Embryonic facial prominence (tissue), 1 donor: ENCODE measurements around the gene TMEM53.

Experiments used
- DNase-seq: peaks from one replicate; pipeline ENCODE4 v3.0.0-alpha.2; 2016; ENCODE audit errors: extremely low spot score

Gene TMEM53

DNA sequence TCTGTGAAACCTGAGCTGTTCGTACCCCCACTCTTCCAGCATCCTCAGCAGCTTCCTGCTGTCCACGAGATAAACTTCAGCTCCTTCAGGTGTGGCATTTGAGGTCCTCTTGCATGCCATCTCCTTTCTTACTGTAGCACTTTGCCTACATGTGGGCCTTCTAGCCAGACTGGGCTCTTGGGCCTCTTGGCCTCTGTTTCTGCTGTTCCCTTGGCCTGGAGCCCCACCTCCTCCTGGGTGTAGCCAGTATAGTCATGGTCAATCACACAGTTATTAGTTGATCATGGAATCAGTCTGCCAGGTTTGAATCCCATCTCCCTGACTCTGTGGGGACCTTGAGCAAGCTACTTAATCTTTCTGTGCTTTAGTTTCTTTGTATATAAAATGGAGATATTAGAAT lies 26.4 kb downstream of the TMEM53 start:
- DNase-seq, result no peak

DNA sequence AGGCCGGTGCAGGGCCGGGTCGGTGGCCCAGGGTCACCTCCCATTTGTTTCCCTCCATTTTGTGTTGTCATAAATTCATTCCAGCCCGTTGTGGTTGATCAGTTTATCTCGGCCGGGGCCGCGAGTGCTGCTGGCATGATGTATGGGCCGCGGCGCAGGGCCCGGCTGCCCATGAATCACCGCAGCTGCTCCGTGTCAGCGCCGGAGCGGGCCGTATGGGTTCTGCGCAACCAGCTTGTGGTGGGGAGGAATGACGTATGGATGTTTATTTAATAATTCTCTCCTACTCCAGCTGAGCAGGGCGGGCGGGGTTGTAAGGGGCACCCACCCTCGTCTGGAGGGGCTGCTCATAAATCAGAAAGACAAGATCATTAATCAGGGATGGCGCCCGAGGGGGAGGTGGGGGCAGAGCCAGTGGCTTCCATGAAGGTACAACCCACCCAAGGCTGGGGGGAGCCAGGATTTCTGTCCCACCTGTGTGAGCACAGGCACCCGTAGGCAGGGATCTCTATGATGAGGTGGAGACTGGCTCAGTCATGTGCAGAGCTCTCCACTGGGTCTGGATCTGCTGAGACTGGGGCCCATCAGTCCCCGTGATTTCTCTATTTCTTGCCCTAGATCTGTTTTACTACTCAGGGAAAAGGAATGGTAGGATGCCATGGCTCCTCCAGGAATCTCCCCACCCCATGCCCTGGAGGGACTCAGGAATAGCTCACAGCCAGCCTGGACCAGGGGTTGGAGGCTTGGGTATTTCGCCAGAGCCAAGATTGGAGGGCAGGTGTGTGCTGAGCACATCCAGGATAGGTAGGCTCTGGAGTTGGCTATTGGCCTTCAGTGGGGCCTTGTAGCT lies 27.8 kb downstream of the TMEM53 start:
- no peak for DNase-seq

GRCh38 chr1:44645476-44646244 lies 28.6 kb downstream of the TMEM53 start:
- DNase-seq, result no peak

DNA sequence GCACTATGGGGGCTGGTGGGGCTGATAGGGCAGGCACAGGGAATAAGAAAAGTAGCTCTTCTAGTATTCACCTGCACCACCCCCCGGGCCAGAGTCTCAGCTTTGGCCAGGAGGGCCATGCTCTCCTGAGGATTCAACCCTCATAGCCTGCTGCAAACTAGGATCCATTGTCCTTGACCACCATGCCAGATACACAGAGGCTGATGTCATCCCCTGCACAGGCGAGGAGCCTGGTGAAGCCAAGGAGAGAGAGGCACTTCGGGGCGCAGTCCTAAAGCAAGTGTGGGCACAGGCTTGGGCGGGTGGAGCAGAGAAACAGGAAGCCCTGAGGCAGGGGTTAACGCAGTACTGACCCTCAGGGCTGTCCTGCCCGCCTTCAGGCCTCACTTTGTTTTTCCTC lies 29.5 kb downstream of the TMEM53 start:
- no peak for DNase-seq

- no peak for DNase-seq
Measured at GRCh38 chr1:44643721-44644334, 30.5 kb downstream of the TMEM53 start.

GRCh38 chr1:44642925-44643324 lies 31.4 kb downstream of the TMEM53 start:
- DNase-seq, result no peak

DNA sequence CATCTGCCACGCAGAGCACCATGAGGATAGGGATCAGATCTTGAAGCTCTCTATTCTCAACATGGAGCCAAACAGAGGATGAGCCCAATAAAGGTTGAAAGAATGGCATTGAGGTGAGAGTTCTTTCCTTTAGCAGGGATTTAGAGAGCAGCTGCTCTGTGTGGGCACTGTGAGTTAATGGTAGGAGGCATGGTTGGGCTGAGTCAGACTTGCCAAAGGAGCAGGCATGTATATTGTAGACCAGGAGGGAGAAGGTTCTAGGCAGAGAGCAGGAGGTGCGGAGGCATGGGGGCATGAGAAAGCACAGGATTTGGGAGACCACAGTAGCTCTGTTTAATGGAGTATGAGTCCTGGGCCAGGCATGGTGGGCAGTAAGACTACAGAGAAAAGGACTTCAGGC lies 32.0 kb downstream of the TMEM53 start:
- DNase-seq, result no peak

DNA sequence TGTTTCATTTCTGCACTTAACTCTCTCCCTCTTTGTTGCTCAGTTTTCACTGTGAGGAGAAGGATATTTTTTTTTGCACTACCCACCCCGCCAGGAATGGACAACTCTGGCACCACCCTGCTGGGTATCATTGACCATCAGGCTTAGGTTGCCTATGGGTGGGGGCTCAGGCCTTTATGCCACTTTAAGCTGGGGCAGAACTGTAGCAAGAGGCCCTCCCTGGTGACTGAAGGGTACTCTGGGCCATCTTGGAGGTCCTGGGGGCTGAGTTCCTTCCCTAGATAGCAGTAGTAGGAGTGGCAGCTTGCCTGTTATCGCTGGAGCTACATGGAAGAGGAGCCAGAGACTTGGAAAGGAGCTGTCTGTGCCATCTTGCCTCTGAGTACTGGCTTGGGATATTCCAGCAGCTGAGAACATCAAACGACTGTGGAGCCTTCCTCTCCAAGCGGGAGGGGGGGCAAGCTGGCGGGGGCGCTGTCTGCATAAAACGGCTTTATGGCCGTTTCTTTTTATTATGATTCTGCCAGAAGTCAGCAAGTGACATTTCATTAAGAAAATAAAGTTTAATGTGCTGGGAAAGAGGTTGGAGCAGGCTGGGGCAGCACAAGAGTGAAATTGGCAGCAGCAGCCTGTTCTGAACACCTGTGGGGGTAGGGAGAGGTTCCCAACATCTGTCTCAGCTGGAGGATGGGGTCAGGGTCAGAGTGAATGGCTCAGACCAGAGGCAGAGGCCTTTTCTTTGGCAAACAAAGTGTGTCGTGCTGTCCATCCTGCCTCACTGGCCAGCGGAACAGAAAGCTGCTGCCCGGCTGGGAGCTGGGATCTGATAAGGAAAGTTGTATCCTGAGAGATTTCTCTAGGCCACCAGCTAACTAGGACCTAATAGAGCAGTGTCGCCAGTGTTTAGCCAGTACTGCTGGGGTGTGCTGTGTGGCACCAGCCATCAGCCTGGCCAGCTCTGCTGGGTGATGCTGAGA lies 32.9 kb downstream of the TMEM53 start:
- DNase-seq, result no peak

GRCh38 chr1:44640200-44640853 lies 34.0 kb downstream of the TMEM53 start:
- no peak for DNase-seq

DNA sequence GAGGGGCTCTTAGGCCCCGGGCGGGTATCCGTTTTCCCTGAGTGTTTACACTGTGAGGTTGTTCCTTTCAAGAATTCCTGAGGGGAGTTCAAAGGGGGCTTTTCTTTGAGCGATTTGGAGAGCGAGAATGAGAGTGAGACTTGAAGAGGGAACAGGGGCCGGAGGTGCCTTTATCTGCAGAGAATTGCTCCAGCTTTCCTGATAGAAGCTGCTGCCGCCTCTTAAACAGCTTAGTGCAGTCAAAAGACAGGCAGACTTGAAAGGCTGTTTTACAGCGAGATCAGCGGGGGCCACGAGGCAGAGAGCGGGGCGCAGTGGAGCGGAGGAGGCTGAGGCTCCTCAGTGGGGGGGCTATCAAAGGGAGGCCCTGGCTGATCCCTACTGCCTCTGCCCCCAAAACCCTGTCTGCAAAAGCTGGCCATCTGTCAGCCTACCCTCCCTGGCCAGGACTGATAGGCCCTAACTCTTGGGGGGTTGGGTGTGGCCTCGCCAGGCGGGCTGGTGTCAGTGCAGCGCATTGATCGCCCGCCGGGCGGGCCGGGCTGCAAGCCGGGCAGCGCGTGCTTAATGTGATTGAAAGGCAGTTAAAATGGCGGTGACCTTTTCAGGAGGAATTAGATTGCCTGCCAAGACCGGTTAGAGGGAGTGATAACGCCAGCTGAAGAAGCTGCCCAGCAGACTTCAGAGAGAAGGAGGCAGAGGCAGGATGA lies 36.4 kb downstream of the TMEM53 start:
- DNase-seq, result no peak

DNA sequence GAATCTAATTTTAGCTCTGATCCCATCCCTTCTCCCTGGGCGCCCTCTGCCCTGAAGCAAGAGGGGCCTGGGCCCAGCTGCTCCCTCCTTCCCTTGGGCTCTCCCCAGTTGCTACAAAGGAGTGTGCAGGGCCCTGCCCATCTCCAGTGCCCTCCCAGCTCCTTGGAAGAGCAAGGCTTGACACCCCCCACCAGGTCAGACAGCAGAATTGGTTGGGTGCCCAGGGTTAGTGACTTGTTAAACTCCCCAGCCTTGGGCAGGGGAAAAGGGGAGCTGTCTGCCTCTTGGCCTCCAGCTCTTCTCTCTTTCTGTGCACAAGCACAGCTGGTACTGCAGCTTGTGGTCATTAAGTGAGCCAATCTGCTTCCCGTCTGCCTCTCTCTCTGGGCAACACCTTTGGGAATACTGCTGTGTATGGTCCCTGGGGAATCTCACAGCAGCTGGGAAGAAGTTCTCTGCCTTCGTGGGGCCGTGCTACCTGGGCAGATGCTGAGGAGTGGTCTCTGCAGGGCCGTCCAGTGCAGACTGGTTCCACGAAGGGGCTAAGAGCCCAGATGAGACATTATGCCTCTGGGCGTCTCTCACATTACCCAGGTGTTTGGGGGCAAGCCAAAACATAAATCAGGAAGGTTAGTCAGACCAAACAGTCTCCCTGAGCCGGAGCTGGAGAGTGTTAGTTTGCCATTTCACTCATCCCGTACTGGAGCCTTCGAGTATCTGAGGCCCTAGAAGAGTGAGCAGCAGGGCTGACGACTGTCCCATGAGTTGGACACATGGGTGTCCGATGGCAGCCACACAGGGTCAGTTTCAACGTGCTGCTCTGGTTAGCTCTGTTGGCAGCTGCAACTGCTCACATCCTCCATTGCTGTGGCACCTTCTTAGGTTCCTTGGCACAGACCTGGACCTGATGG lies 37.3 kb downstream of the TMEM53 start:
- no peak for DNase-seq

GRCh38 chr1:44636083-44636687 lies 38.1 kb downstream of the TMEM53 start:
- no peak for DNase-seq

GRCh38 chr1:44635439-44635838 lies 38.8 kb downstream of the TMEM53 start:
- no peak for DNase-seq

GRCh38 chr1:44634606-44635189 lies 39.6 kb downstream of the TMEM53 start:
- no peak for DNase-seq

DNA sequence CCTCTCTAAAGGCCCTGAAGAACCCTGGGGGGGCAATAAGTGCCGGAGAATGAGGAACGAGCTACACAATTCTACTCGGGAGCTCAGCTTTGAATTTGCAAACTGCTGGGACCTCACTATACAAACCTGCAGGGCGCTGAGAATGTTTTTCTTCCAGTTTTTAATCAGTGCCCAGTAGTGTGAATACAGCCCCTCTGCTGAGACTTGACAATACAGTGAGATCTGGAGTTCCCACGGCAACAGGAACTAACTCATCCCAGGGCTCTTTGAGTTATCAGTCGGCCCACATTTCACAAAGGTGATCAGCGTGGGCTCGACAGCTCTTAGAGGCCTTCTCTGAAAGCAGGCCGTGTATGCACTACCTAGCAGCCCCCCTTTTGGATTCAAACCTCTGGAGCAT lies 41.7 kb downstream of the TMEM53 start:
- no peak for DNase-seq

DNA sequence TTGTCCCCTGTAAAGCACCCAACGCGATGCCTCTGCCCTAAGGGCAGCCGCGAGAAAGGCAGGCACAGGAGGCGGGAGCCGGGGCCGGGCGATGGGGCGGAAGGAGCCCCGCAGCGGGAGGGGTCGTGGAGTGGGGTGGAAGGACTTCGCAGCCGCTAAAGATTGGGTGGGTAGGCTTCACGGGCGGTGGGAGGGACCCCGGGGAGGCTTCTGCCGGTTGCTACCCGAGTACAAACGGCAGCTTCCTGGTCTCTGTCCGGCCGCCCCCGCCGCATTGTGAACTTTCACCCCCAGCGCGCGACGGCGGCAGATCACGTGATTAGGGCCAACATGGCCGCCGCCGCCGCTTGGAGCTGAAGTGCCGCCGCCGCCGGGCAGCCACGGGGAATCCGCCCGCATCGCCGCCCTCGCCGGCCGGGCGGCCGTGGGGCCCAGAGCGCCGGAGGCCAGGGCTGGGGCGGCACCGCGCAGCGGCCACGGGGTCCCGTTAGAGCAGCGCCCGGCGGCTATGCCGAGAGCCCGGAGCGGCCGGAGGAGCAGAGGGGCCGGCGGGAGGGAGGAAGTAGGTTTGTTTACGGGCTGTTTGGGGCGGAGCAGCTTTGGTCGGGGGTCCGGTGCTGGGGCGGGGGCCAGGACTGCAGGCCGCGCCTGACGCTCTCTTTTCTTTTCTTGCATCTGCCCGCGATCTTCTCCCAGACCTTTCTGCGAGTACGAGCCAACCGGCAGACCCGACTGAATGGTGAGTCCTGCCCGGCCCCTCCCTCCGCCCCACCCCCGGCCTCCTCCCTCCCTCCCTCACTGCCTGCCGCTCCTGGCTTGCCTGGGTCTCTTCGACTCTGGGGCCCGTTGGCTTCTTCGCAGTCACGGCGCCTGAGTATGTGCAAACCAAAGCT lies 42.4 kb downstream of the TMEM53 start:
- peak; percentile 80 for DNase-seq

- no peak for DNase-seq
Measured at GRCh38 chr1:44631333-44631646, 43.0 kb downstream of the TMEM53 start.

GRCh38 chr1:44630116-44630515 lies 44.2 kb downstream of the TMEM53 start:
- DNase-seq, result no peak
